CD4-positive, CD25-positive, alpha-beta regulatory T cell (primary cell): ENCODE measurements around the gene MAP3K5. TPM values are rescaled to one million over a fixed set of nuclear protein-coding genes. Genes with fewer than 3 reads are reported as not detected.
"Not testable (repeated sequence)": the region's sequence is repeated elsewhere in the genome, so short reads cannot be mapped to it uniquely, and the experiment has no call there.

Experiments
- ATAC-seq, 2 donors: fragments of 150-1000 bp; cut with Tn5 transposase; one replicate each; pipeline ENCODE4 v1.10.0; 2021; ENCODE audit warnings: low read depth in 2 of 2, moderate number of reproducible peaks in 2 of 2, moderate library complexity in 1 of 2
- DNase-seq, 3 donors: peaks; one replicate each; pipeline versions ENCODE4 v3.0.0 to v3.0.0-alpha.2; 2012 to 2022; ENCODE audit warnings: mixed read lengths in 1 of 3
- H3K27ac ChIP-seq: one replicate; pipeline ENCODE4 v1.7.0; 2013; ENCODE audit warnings: mild to moderate bottlenecking, low read length; ENCODE audit not compliant: insufficient read depth, poor library complexity, severe bottlenecking
- H3K27me3 ChIP-seq: one replicate; pipeline ENCODE4 v1.7.0; 2013; ENCODE audit warnings: low read length; ENCODE audit not compliant: control insufficient read depth, insufficient read depth
- H3K36me3 ChIP-seq: one replicate; pipeline ENCODE4 v1.7.0; 2013; ENCODE audit warnings: mild to moderate bottlenecking, low read length, moderate library complexity; ENCODE audit not compliant: control insufficient read depth, insufficient read depth
- H3K4me1 ChIP-seq: 2 replicates; pipeline ENCODE4 v1.7.0; 2013; ENCODE audit warnings: mild to moderate bottlenecking, low read length; ENCODE audit not compliant: insufficient read depth, control insufficient read depth, poor library complexity, severe bottlenecking
- H3K4me3 ChIP-seq: one replicate; pipeline ENCODE4 v1.7.0; 2013; ENCODE audit warnings: low read depth, mild to moderate bottlenecking, low read length, moderate library complexity
- H3K9me3 ChIP-seq, 2 experiments: 1 replicate in 1 of 2; 2 replicates in 1 of 2; pipeline ENCODE4 v1.7.0; 2013; ENCODE audit warnings: low read length in 2 of 2, mild to moderate bottlenecking in 1 of 2, moderate library complexity in 1 of 2; ENCODE audit not compliant: control insufficient read depth in 2 of 2
- H3K27ac Mint-ChIP-seq, 3 donors: one replicate each; pipeline ENCODE4 v1.8.0; 2020 to 2022; ENCODE audit warnings: mild to moderate bottlenecking in 3 of 3, mixed read lengths in 3 of 3, moderate library complexity in 2 of 3
- H3K27me3 Mint-ChIP-seq: one replicate; pipeline ENCODE4 v1.8.0; 2022; ENCODE audit warnings: mild to moderate bottlenecking, mixed read lengths
- H3K36me3 Mint-ChIP-seq: one replicate; pipeline ENCODE4 v1.8.0; 2020; ENCODE audit warnings: mixed read lengths
- H3K4me1 Mint-ChIP-seq, 4 donors: one replicate each; pipeline ENCODE4 v1.8.0; 2020 to 2022; ENCODE audit warnings: mixed read lengths in 4 of 4, mild to moderate bottlenecking in 1 of 4
- H3K4me3 Mint-ChIP-seq, 4 donors: one replicate each; pipeline ENCODE4 v1.8.0; 2020 to 2022; ENCODE audit warnings: mild to moderate bottlenecking in 4 of 4, mixed read lengths in 4 of 4, moderate library complexity in 3 of 4
- H3K9me3 Mint-ChIP-seq, 7 donors: one replicate each; pipeline ENCODE4 v1.8.0; 2020 to 2022; ENCODE audit warnings: mixed read lengths in 7 of 7, mild to moderate bottlenecking in 3 of 7, moderate library complexity in 2 of 7
- polyA plus RNA-seq, 4 donors: library from polyadenylated mRNA; unstranded; fragments of 300-500 nt; fragmentation: Illumina TruSeq; gene quantifications; one replicate each; pipeline ENCODE4 v1.2.3, GENCODE V29; 2021
- total RNA-seq: library from RNA; stranded (reverse); gene quantifications from one replicate; pipeline ENCODE4 v1.2.3, GENCODE V29; 2022

MAP3K5 gene
- total and polyA plus RNA-seq, 5 donors from 2014 or later = 14.4 to 44.0 (median 20.5) TPM

DNA sequence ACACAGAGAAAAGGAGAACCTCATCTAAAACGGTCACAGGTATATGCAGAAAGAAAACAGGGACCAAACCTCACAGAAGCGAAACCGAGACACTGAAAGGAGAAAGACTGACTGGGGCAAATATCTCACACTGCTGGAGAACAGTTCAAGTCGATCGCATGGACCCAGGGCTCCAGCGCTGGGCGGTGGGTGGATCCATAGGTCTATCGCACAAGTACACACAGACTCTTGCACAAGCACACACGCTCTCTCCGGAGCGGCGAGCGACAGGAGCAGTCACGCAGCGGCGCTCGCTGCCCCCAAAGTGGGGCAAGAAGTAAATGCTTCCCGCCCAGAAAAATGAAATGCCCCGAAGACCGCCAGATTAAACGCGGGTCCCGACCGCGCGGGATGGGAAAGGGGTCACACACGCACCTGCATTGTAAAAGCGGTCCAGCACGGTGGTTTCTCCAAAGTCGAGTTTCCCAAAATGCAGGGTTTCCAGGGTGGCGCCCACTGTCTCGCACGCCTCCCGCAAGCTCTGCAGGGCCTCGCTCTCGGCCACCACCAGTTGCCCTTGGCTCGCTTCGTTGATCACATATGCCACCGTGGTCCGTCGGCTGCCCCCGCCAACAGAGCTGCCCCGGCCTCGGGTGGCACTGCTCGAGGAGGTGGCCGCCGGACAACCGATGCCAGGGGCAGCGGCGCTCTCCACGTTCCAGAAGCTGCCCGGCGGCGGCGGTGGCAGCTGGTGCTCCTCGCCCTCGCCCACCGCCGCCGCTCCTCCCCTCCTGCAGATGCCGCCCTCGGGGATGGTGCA is 782 bp downstream of the MAP3K5 start:
- peak overlapping the region; percentile 95 for H3K4me3 ChIP-seq
- Mint-ChIP-seq H3K4me3 (peak overlapping the region; percentile 96 to 99 (median 98)), H3K27me3 (no peaks in the 10 kb centered on the region), H3K36me3 (peaks cover 3% of the 10 kb centered on the region), H3K27ac (peak overlapping the region; percentile 95 to 98 (median 97)), H3K9me3 (peaks cover 0 to 1% (median 0%) of the 10 kb centered on the region in 7 donors), H3K4me1 (peaks cover 16 to 47% (median 34%) of the 10 kb centered on the region in 4 donors)
- no peaks in the 10 kb centered on the region for H3K9me3 ChIP-seq
- H3K36me3 ChIP-seq = no peaks in the 10 kb centered on the region
- no peaks in the 10 kb centered on the region for H3K27me3 ChIP-seq
- H3K4me1 ChIP-seq = peaks cover 48% of the 10 kb centered on the region
- peak overlapping the region; percentile 99 for H3K27ac ChIP-seq
- ATAC-seq (peak; percentile 4), DNase-seq (peak; percentile 35 to 78 (median 46))

DNA sequence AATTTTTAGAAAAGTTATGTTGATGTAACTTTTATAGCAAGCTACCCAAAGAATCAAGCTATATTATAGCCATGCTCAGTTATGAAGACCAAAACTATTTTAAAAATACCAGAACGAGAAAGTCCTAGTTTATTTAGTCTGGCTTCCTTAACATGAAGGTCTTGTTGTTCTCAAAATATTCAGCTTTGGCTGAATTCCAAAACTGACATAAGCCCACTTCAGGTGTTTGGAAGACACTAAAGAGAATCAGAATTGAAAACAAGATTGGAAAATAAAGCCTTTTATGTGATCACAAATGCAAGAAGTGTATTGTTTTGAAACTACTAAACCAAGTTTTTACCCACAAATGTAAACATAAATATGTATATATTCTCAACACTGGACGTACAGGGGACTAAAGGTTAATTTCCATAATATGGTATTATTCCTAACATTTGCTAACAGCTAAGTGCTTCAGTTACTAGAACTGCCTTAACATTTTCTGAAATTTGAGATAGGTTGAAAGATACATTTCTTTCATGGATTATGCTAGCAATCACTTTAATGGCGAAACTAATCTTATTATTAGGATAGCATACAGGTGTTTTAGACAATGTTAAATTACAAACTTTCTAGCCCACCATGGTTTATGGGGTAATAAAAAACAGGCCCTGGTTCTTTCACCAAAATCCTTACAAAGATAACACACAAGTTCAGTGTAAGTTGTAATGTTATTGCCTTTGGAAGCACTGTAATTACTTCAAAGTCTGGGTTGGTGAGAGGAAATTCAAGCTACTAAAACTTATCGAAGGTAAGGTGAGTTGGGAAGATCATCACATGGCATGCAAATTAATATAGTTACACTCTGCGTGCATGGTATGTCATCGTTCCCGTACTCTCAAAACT is 1.6 kb downstream of the MAP3K5 start:
- ATAC-seq (no peak), DNase-seq (no peak)
- Mint-ChIP-seq H3K9me3 (peaks cover 0 to 1% (median 0%) of the 10 kb centered on the region in 7 donors), H3K36me3 (peaks cover 3% of the 10 kb centered on the region), H3K4me1 (peaks cover 17 to 55% (median 36%) of the 10 kb centered on the region in 4 donors), H3K27ac (peak overlapping the region; percentile 95 to 98 (median 97)), H3K4me3 (peak overlapping the region; percentile 96 to 99 (median 98)), H3K27me3 (no peaks in the 10 kb centered on the region)
- H3K4me3 ChIP-seq = peak overlapping the region; percentile 95
- no peaks in the 10 kb centered on the region for H3K9me3 ChIP-seq
- H3K27ac ChIP-seq = peak overlapping the region; percentile 99
- peaks cover 56% of the 10 kb centered on the region for H3K4me1 ChIP-seq
- no peaks in the 10 kb centered on the region for H3K36me3 ChIP-seq
- H3K27me3 ChIP-seq = no peaks in the 10 kb centered on the region

- Histone ChIP-seq H3K27ac (peak overlapping the region; percentile 99), H3K4me3 (peak overlapping the region; percentile 95), H3K4me1 (peaks cover 68% of the 10 kb centered on the region)
- H3K9me3 Mint-ChIP-seq, H3K27me3 Mint-ChIP-seq, ATAC-seq, H3K36me3 Mint-ChIP-seq, H3K27me3 ChIP-seq, DNase-seq, H3K36me3 ChIP-seq, H3K9me3 ChIP-seq: not testable (repeated sequence)
- H3K4me3 Mint-ChIP-seq = peak overlapping the region; percentile 96 to 99 (median 98)
- H3K4me1 Mint-ChIP-seq = peaks cover 27 to 67% (median 49%) of the 10 kb centered on the region in 4 donors
- peak overlapping the region; percentile 90 to 95 (median 91) for H3K27ac Mint-ChIP-seq
Observed at GRCh38 chr6:136789440-136789839, 2.8 kb downstream of the MAP3K5 start.

DNA sequence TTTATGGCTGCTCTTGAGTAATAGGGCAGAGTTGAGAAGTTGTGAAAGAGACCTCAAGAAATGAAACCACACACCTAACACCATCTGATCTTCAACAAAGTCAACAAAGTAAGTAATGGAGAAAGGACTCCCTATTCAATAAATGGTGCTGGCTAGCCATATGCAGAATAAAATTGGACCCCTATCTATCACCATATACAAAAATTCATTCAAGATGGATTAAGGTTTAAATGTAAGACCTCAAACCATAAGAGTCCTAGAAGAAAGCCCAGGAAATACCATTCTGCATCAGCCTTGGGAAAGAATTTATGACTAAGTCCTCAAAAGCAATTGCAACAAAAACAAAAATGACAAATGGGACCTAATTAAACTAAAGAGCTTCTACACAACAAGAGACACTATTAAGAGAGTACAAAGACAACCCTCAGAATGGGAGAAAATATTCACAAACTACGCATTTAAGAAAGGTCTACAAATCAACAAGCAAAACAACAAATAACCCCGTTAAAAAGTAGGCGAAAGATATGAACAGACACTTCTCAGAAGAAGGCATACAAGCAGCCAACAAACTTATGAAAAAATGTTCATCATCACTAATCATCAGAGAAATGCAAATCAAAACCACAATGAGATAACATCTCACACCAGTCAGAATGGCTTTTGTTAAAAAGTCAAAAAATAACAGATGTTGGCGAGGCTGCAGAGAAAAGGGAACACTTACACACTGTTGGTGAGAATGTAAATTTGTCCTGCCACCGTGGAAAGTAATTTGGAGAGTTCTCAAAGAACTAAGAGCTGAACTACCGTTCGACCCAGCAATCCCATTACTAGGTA is 4.0 kb downstream of the MAP3K5 start:
- Histone ChIP-seq H3K4me1 (peaks cover 76% of the 10 kb centered on the region), H3K27me3 (no peaks in the 10 kb centered on the region), H3K27ac (peak overlapping the region; percentile 99), H3K4me3 (peak overlapping the region; percentile 95), H3K9me3 (no peaks in the 10 kb centered on the region), H3K36me3 (peaks cover 5% of the 10 kb centered on the region)
- no peaks in the 10 kb centered on the region for H3K27me3 Mint-ChIP-seq
- peaks cover 18% of the 10 kb centered on the region for H3K36me3 Mint-ChIP-seq
- H3K4me1 Mint-ChIP-seq = peaks cover 32 to 75% (median 56%) of the 10 kb centered on the region in 4 donors
- DNase-seq = peak in 2 of 3 donors; percentile 75 to 83
- H3K9me3 Mint-ChIP-seq = peaks cover 0 to 1% (median 0%) of the 10 kb centered on the region in 7 donors
- no peak for ATAC-seq
- H3K4me3 Mint-ChIP-seq = peak overlapping the region; percentile 89 to 99 (median 98)
- H3K27ac Mint-ChIP-seq = peak overlapping the region; percentile 90 to 95 (median 91)

DNA sequence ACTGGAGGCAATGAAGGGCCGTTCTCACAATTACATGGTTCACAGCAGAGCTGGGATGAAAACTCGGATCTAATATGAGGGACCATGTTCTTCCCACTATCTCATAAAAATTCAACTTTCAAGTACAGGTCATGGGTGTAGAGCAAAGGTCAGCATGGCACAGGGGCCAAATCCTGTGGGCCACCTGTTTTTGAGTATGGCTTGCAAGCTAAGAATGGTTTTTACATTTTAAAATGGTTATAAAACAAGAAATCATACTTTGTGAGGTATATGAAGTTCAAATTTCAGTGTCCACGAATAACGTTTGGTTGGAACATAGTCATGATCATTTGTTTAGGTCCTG is 4.6 kb downstream of the MAP3K5 start:
- no peak for ATAC-seq
- H3K9me3 Mint-ChIP-seq = peaks cover 0 to 1% (median 0%) of the 10 kb centered on the region in 7 donors
- H3K4me1 ChIP-seq = peaks cover 78% of the 10 kb centered on the region
- H3K9me3 ChIP-seq = no peaks in the 10 kb centered on the region
- DNase-seq = no peak
- H3K36me3 Mint-ChIP-seq = peaks cover 24% of the 10 kb centered on the region
- H3K4me1 Mint-ChIP-seq = peaks cover 31 to 77% (median 56%) of the 10 kb centered on the region in 4 donors
- H3K36me3 ChIP-seq = peaks cover 5% of the 10 kb centered on the region
- no peaks in the 10 kb centered on the region for H3K27me3 Mint-ChIP-seq
- H3K27me3 ChIP-seq = no peaks in the 10 kb centered on the region
- H3K27ac ChIP-seq = peak overlapping the region; percentile 99
- peak overlapping the region; percentile 90 to 95 (median 91) for H3K27ac Mint-ChIP-seq
- peak overlapping the region; percentile 95 for H3K4me3 ChIP-seq
- peak overlapping the region; percentile 89 to 99 (median 98) for H3K4me3 Mint-ChIP-seq

GRCh38 chr6:136786658-136787057 is 5.6 kb downstream of the MAP3K5 start:
- peaks cover 37 to 88% (median 62%) of the 10 kb centered on the region in 4 donors for H3K4me1 Mint-ChIP-seq
- H3K9me3 ChIP-seq = no peaks in the 10 kb centered on the region
- ATAC-seq = no peak
- H3K27ac ChIP-seq = peak overlapping the region; percentile 99
- peaks cover 0 to 3% (median 0%) of the 10 kb centered on the region in 7 donors for H3K9me3 Mint-ChIP-seq
- peak overlapping the region in 3 of 4 donors; percentile 96 to 99 (median 99) for H3K4me3 Mint-ChIP-seq
- DNase-seq = no peak
- no peaks in the 10 kb centered on the region for H3K27me3 Mint-ChIP-seq
- no peaks in the 10 kb centered on the region for H3K27me3 ChIP-seq
- H3K36me3 ChIP-seq = peaks cover 5% of the 10 kb centered on the region
- peak overlapping the region; percentile 90 to 95 (median 91) for H3K27ac Mint-ChIP-seq
- H3K4me3 ChIP-seq = peak overlapping the region; percentile 95
- H3K4me1 ChIP-seq = peaks cover 89% of the 10 kb centered on the region
- peaks cover 27% of the 10 kb centered on the region for H3K36me3 Mint-ChIP-seq
